Transverse colon (tissue), 4 donors: ENCODE measurements around the gene PPP3CB. TPM values are rescaled to one million over a fixed set of nuclear protein-coding genes. Genes with fewer than 3 reads are reported as not detected.

ENCODE experiments used
- DNase-seq: peaks from one replicate; pipeline ENCODE4 v3.0.0-alpha.2; 2019
- H3K27ac ChIP-seq, 4 donors: fragments of 200-600 bp; sonication (generic); 2 replicates each; pipeline ENCODE4 v1.5.1; 2016 to 2018; ENCODE audit warnings: inconsistent platforms in 4 of 4
- H3K27me3 ChIP-seq: fragments of 200-600 bp; sonication (generic); 2 replicates; pipeline ENCODE4 v1.5.1; 2017; ENCODE audit warnings: inconsistent platforms
- H3K36me3 ChIP-seq, 4 donors: fragments of 200-600 bp; sonication (generic); 2 replicates each; pipeline ENCODE4 v1.5.1; 2017 to 2019; ENCODE audit warnings: inconsistent platforms in 4 of 4
- H3K4me1 ChIP-seq, 4 donors: fragments of 200-600 bp; sonication (generic); 2 replicates each; pipeline ENCODE4 v1.5.1; 2017 to 2020; ENCODE audit warnings: inconsistent platforms in 4 of 4
- H3K4me3 ChIP-seq, 4 donors: fragments of 200-600 bp; sonication (generic); 1 replicate in 1 of 4; 2 replicates in 3 of 4; pipeline versions ENCODE4 v1.5.1 to v1.6.1; 2017 to 2019; ENCODE audit warnings: inconsistent platforms in 4 of 4
- H3K9me3 ChIP-seq, 2 donors: fragments of 200-600 bp; sonication (generic); 2 replicates each; pipeline ENCODE4 v1.5.1; 2017 to 2019; ENCODE audit warnings: inconsistent platforms in 2 of 2
- CTCF ChIP-seq, 5 experiments: fragments of 200-600 bp in 3 of 5; fragments of 450-650 bp in 2 of 5; sonication (generic) in 3 of 5; IDR thresholded peaks; 1 replicate in 2 of 5; 2 replicates in 3 of 5; pipeline ENCODE4 v1.5.1; 2016 to 2017; ENCODE audit warnings: antibody characterized with exemption in 5 of 5, inconsistent platforms in 3 of 5, mild to moderate bottlenecking in 2 of 5, moderate library complexity in 1 of 5
- EP300 ChIP-seq: sonication (generic); formaldehyde crosslinking; IDR thresholded peaks from one replicate; pipeline ENCODE4 v1.6.1; 2017; ENCODE audit warnings: antibody characterized with exemption, low read depth
- POLR2A ChIP-seq: fragments of 450-650 bp; IDR thresholded peaks from one replicate; pipeline ENCODE4 v1.6.1; 2016; ENCODE audit warnings: antibody characterized with exemption, mild to moderate bottlenecking, moderate library complexity
- POLR2AphosphoS5 ChIP-seq, 3 donors: sonication (generic); formaldehyde crosslinking; IDR thresholded peaks; one replicate each; pipeline ENCODE4 v1.6.1; 2016; ENCODE audit warnings: antibody characterized with exemption in 3 of 3
- WGBS, 2 donors: methylation state at CpG; one replicate each; pipeline ENCODE4 v1.1.5; 2018; ENCODE audit warnings: low coverage in 1 of 2; 5-methylcytosine and 5-hydroxymethylcytosine counted together
- in situ Hi-C, 4 donors: fragments of 200-750 bp; cut with MboI; loops; one replicate each; pipeline versions ENCODE4 v1.15.0 to v1.15.1; 2017; ENCODE audit warnings: low sequenced_read_pairs in 3 of 4, low pct_ligation_motif_present in 1 of 4, low pct_unique_long_range_greater_than_20kb in 1 of 4
- intact Hi-C: fragments of 100-400 bp; cut with DNase I; formaldehyde crosslinking; loops from one replicate; pipeline ENCODE4 v1.15.1; 2023; ENCODE audit warnings: low total_unique reads
- total RNA-seq, 4 donors: library from RNA; depleted of rRNA; stranded (reverse); fragments of >200 nt; gene quantifications; one replicate each; pipeline ENCODE4 v1.1.0, GENCODE V29; 2016

Gene PPP3CB
- total RNA-seq, 4 donors from 2014 or later: 20.5 to 54.5 (median 35.9) TPM

GRCh38 chr10:73449113-73449512 is 46.7 kb downstream of the PPP3CB start:
- no peak for DNase-seq
- WGBS, 2 donors: 78 to 100% methylated on average over 1 of the region's 1 CpG
- no peak overlapping the region for H3K4me3 ChIP-seq
- no peaks in the 10 kb centered on the region for H3K4me1 ChIP-seq
- no peak overlapping the region for H3K27ac ChIP-seq
- TF ChIP-seq CTCF (IDR thresholded peaks at IDR 0.05): no peak
- TF ChIP-seq POLR2A: no peak
- TF ChIP-seq EP300: no peak
- no peak for TF ChIP-seq POLR2AphosphoS5 (IDR thresholded peaks at IDR 0.05)
- in situ Hi-C loops (no loop called here), intact Hi-C loops (no loop called here)
- peaks cover 0 to 28% (median 9%) of the 10 kb centered on the region in 4 donors for H3K36me3 ChIP-seq
- no peaks in the 10 kb centered on the region for H3K27me3 ChIP-seq
- no peaks in the 10 kb centered on the region for H3K9me3 ChIP-seq

DNA sequence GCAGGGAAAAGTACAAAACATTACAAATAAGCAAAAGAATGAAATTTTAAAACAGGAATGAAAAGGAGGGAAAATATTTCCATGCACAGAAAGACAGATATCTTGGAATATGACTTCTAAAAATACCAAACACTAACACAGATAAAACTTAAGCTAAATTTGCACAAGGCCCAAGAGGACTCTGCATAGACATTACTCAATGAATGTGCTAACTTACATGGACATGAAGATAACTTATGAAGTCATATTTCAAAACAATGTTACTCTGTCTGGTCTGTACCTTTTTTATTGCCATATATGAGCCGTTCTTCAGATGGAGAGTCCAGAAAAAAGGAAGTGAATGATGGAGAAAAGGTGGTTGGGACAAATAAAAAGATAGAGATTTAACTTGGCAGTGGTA is 47.4 kb downstream of the PPP3CB start:
- intact Hi-C loops: no loop called here
- TF ChIP-seq EP300: no peak
- TF ChIP-seq CTCF (IDR thresholded peaks at IDR 0.05): no peak
- no peak for TF ChIP-seq POLR2A
- no peak for TF ChIP-seq POLR2AphosphoS5 (IDR thresholded peaks at IDR 0.05)

GRCh38 chr10:73446926-73447325 is 48.9 kb downstream of the PPP3CB start:
- peaks cover 0 to 15% (median 2%) of the 10 kb centered on the region in 4 donors for H3K36me3 ChIP-seq
- no peaks in the 10 kb centered on the region for H3K9me3 ChIP-seq
- no peaks in the 10 kb centered on the region for H3K4me1 ChIP-seq
- no peak for DNase-seq
- in situ Hi-C loops (no loop called here), intact Hi-C loops (no loop called here)
- H3K27me3 ChIP-seq: no peaks in the 10 kb centered on the region
- no peak for TF ChIP-seq POLR2AphosphoS5 (IDR thresholded peaks at IDR 0.05)
- TF ChIP-seq EP300: no peak
- no peak for TF ChIP-seq POLR2A
- no peak for TF ChIP-seq CTCF (IDR thresholded peaks at IDR 0.05)
- H3K4me3 ChIP-seq: no peak overlapping the region
- no peak overlapping the region for H3K27ac ChIP-seq

More for the DNA sequence above, 47.4 kb downstream of the PPP3CB start:
- Histone ChIP-seq H3K4me1 (no peaks in the 10 kb centered on the region), H3K9me3 (no peaks in the 10 kb centered on the region), H3K27ac (no peak overlapping the region), H3K4me3 (no peak overlapping the region), H3K36me3 (peaks cover 0 to 22% (median 6%) of the 10 kb centered on the region in 4 donors), H3K27me3 (no peaks in the 10 kb centered on the region)
- in situ Hi-C loops: no loop called here
- DNase-seq: no peak
- 66 to 67% methylated on average over 1 of the region's 1 CpG for WGBS, 2 donors

GRCh38 chr10:73444457-73444856 is 51.4 kb downstream of the PPP3CB start:
- no peak for DNase-seq
- H3K36me3 ChIP-seq: peaks cover 0 to 21% (median 2%) of the 10 kb centered on the region in 4 donors
- intact Hi-C loops: no loop called here
- TF ChIP-seq POLR2A: no peak
- no peak for TF ChIP-seq CTCF (IDR thresholded peaks at IDR 0.05)
- TF ChIP-seq POLR2AphosphoS5 (IDR thresholded peaks at IDR 0.05): no peak
- TF ChIP-seq EP300: no peak
- H3K27ac ChIP-seq: no peak overlapping the region
- 80 to 86% methylated on average over 1 of the region's 1 CpG for WGBS, 2 donors
- H3K27me3 ChIP-seq: no peaks in the 10 kb centered on the region
- in situ Hi-C loops: no loop called here
- no peak overlapping the region for H3K4me3 ChIP-seq
- H3K4me1 ChIP-seq: no peaks in the 10 kb centered on the region
- H3K9me3 ChIP-seq: no peaks in the 10 kb centered on the region
